Urothelium cell line (cell line): ENCODE results near the gene GTF3C4.
"Not testable (repeated sequence)": the region's sequence is repeated elsewhere in the genome, so short reads cannot be mapped to it uniquely, and the experiment has no call there.

Experiments used
- DNase-seq: peaks from one replicate; pipeline ENCODE4 v3.0.0; 2011; ENCODE audit warnings: low spot score, mixed read lengths
- FAIRE-seq: peaks from 2 replicates; lab custom pipeline; 2011; peaks lifted over from hg19 to GRCh38; lab: Jason Lieb, UNC

The GTF3C4 gene

DNA sequence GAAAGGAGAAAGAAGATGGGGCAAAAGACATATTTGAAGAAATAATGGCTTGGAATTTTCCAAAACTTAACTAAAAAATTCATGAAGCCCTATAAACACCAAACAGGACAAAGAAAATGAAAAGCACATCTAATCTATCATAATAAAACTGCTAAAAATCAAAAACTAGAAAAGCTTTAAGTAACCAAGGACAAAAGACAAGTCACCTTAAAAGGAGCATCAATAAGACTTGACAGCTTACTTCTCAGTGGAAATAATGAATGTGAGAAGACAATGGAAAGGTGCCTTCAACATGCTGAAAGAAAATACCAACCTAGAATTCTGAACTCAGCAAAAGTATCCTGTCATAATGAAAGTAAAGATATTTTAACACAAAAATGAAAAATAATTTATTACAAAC lies 27.0 kb downstream of the GTF3C4 start:
- DNase-seq, result no peak
- FAIRE-seq, result no peak

DNA sequence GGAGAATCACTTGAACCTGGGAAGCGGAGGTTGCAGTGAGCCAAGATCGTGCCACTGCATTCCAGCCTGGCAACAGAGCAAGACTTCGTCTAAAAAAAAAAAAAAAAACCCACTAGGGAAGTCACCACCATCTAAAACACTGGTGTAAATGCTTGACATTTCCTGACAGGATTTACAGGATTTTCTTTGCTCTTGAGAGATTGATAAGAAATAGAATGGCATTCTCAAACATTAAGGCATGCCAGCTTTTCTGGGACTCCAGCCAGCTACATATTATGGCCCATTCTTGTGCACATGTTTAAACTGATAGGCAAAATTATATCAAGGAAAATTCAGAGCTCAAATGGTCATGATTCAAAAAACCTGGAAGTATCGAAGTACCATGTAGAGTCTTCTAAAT lies 28.7 kb downstream of the GTF3C4 start:
- no peak for DNase-seq
- FAIRE-seq, result no peak

DNA sequence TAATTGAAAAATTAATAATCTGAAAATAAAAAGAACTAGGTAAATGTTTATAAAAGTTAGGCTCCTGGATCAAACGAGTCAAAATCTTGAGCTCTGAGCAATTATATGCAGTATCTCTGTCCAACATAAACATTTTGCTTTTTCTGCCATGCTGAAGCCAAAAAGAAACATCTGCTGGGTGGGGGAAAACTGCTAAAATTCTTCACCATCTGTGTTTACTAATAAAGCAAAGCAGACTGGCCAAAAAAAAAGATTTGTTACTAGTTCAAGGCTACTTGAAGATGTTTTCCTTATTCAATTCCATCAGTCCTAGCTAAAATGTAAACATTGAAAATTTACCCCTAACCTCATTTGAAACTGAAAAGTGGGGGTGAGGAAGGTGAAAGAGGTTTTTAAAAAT lies 29.7 kb downstream of the GTF3C4 start:
- FAIRE-seq (no peak), DNase-seq (no peak)

DNA sequence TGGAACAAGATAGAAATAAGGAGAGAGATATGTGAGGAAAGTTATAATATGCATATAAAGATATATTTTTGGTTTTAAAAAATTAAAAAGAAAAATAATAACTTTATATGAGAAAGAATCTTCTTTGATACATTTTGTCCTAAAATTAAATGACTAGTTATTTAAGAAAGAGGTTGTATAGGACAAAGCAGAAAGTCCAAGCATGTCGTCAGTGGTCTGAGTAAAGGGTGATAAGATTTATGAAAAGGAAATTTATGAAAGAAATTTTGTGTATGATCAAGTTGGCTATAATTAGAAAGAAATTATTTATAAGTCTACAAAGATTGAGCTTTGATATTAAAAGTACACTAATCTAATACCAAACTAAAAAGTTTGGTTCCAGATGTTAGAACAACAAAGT lies 32.0 kb downstream of the GTF3C4 start:
- DNase-seq (no peak), FAIRE-seq (no peak)

DNA sequence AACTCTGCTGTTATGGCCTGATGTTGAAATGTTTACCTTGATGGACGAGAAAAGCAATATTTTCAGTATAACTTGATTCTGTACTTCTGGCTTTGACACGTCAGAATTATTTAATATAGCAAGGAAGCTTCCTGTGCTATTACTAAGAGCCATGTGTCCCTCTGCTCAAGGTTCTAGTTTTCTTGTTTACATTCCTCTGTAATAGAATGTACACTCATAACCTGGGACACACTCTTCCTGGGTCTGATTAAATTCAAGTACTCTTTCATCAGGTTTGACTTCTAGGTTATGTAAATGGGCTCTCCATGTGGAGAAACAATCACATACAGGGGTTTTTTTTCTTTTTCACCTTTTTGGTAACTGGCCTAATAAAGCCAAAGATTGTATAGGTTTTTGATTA lies 33.1 kb downstream of the GTF3C4 start:
- no peak for FAIRE-seq

DNA sequence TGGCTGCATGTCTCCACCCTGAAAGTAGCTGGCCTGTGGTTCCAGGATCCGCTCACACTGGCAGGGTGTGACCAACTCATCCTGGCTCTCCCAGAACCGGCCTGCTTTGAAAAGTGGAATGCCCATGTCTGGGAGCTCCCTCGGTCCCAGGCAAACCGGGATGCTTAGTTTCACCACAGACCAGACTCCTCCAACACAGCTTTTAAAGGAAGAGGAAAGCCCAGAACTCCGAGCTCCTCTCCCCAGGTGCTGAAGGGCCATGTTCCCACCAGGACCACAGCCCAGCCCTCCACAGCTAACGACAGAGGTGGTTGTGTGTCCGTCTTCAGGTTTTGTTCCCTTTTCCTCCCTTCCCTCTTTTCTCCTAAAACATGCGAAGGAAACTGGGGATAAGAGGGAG lies 38.0 kb downstream of the GTF3C4 start:
- DNase-seq (no peak), FAIRE-seq (no peak)

More for the DNA sequence above, 33.1 kb downstream of the GTF3C4 start:
- DNase-seq, result no peak

DNA sequence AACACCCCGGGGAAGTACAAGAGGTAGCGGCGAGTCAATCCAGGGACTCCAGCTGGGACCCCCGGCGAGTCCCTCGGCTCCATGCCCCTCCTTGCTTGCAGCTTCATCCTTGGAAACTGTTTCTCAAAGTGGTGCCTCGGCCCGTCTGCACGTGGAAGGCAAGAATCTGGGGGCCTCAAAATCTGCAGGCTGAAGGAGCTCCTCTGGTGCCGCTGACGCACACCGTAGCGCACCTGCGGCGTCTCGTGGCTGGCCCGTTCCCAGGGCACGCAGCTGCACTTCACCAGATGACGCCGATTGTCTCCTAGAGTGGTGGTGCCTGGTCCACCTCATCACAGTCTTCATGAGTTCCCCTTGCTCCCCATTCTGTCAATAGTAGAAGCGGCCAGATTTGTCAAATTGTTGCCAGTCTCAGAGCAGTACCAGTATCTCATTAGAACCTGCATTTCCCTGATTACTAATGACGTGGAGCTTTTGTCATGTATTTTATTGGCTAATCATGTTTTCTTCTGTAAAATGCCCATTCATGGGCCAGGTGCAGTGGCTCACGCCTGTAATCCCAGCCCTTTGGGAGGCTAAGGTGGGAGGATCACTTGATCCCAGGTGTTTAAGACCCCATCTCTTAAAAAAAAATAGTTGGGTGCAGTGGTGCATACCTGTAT lies 38.6 kb downstream of the GTF3C4 start:
- DNase-seq, result no peak

DNA sequence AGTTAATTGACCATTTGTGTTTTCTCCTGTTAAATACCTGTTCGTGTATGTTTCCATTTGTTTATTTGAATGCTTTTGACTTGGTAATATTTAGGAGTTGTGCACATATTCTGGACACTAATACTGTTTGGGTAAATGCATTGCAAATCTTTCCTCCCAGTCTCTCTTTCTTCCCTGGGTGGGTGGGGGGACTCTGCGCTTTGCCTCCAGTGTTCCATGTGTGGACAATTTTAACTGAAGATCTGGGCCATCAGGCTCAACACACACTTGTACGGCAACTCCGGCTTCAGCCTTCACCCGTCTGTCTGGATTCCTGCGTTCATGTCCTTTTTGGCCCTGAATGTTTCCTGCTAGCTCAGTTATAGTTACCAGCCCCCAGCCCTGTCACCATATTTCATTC lies 40.1 kb downstream of the GTF3C4 start:
- DNase-seq (no peak), FAIRE-seq (no peak)

More for the DNA sequence above, 38.6 kb downstream of the GTF3C4 start:
- no peak for FAIRE-seq

DNA sequence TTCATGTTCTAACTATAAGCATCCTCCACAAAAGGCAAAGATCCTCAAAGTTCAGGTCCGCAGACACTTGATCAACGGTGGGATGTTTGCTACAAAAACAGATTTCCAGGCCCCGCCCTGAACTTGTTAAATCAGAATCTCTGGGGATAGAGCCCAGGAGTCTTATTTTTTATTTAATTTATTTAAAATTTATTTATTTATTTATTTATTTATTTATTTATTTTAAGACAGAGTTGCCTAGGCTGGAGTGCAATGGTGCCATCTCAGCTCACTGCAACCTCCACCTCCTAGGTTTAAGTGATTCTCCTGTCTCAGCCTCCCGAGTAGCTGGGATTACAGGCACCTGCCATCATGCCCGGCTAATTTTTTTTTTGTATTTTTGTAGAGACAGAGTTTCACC lies 40.9 kb downstream of the GTF3C4 start:
- DNase-seq, FAIRE-seq: not testable (repeated sequence)

DNA sequence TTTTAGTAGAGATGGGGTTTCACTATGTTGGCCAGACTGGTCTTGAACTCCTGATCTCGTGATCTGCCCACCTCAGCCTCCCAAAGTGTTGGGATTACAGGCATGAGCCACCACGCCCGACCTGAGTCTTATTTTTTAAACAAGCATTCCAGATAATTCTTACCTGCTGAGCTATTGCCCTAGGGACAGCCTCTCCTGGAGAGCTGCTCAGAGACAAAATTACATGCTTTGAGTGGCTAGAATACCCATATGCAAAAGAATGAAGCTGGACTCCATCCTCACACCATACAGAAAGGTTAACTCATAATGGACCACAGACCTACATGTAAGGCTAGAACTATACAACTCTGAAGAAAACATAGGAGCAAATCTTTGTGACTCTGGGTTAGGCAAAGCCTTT lies 41.6 kb downstream of the GTF3C4 start:
- FAIRE-seq, result no peak
- DNase-seq, result no peak

DNA sequence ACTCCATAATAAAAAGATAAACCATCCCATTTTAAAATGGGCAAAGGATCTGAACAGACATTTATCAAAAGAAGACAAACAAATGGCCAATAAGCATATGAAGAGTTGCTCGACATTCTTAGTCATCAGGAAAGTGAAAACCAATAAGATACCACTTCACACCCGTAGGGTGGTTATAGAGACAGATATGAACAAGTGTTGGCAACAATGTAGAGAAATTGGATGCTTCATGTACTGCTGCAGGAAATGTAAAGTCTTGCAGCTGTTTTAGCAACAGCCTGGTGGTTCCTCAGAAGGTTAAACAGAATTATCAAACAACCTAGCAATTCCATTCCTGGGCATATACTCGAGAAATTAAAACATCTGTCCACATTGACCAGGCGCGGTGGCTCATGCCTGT lies 42.5 kb downstream of the GTF3C4 start:
- DNase-seq, result no peak
- FAIRE-seq, result no peak

DNA sequence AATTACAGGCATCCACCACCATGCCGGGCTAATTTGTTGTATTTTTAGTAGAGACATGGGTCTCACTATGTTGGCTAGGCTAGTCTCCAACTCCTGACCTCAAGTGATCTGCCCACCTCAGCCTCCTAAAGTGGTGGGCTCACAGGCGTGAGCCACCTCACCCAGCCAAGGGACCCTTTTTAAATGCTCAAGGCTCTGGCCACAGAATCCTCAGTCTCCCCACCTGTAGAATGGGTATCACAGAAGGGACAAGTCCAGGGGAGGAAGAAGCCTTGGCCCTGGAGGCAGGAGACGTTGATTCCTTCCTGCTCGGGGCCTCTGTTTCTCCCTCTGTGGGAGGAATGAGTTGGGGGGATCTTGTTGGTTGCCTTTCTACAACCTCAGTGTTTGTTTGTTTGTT lies 45.7 kb downstream of the GTF3C4 start:
- DNase-seq, result no peak
- no peak for FAIRE-seq

DNA sequence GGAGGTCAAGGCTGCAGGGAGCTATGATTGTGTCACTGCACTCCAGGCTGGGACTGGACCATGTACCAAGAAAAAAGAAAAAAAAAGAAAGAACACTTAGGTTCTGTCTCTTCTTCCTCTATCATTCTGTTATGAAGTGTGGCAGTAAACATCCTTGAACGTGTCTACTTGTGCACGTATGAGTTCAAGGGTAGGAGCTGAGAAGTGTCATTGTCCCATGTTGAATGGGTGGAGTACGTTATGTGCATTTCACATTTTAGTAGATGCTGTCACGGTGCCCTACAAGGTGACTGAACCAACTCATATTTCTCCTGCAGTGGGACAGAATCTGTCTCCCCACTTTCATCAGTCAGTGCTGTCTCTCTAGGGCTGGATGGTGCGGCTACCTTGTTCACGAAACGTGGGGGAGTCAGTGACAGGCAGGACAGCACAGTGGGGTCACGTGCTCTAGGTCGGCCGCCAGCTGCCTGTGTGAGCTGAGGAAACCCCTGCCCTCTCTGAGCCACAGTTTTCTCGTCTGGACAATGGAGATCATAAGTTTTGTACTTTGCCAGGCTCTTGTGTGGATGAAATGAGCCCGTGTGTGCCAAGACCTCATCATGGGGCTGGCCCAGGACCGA lies 47.2 kb downstream of the GTF3C4 start:
- no peak for FAIRE-seq
- no peak for DNase-seq

DNA sequence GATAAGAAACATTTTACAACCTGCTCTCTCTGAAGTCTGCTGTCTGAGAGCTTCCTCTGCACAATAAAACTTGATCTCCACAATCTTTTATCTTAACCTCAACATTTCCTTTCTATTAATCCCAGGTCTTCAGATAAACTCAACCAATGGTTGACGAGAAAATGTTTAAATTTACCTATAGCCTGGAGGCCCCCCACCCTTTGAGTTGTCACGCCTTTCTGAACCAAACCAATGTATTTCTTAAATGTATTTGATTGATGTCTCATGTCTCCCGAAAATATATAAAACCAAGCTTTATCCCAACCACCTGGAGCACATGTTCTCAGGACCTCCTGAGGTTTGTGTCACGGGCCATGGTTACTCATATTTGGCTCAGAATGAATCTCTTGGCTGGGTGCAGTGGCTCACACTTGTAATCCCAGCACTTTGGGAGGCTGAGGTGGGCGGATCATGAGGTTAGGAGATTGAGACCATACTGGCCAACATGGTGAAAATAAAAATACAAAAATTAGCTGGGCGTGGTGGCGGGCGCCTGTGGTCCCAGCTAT lies 48.2 kb downstream of the GTF3C4 start:
- FAIRE-seq, DNase-seq: not testable (repeated sequence)

DNA sequence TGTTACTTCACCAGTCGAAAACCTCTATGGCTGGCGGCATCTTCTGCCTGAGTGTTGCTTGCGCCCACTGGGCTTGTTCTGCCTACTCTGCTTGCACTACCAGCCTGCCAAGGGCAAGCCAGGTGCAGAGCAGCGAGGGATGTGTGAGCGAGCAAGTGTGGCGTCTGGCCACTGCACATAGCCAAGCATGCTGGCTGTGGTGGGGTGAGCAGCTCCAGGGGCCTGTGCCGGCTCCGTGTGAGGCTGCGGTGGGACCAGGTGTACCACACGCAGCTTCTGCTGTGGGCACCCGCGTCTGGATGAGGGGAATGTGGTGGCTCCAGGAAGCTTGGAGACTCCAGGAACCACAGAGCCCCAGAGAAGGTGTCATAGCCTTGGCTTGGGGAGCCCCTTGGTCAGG lies 51.4 kb downstream of the GTF3C4 start:
- FAIRE-seq, result no peak
- DNase-seq, result no peak

DNA sequence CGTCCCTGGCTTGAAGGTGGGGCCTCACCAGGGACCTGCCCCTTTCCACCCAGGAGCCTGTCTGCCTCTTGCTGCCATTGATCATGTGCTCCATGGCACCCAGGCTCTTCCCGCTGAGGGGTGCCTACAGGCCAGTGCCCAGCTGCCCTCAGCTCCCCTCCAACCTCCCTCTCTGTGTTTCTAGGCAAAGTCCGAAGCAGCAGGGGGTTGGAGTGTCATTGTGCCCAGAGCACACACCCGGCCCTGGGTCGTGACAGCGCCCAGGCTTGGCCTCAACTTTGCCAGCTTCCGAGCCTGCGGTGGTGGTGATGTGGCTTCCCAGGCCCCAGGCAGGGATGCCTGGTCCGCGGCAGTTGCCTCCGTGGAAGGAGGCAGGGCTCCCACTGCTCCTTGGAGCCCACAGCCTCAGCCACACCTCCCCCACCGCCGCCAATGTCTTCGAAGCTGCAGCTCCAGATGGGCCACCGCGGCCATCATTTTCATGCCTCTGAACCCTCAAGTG lies 52.4 kb downstream of the GTF3C4 start:
- FAIRE-seq, result no peak

DNA sequence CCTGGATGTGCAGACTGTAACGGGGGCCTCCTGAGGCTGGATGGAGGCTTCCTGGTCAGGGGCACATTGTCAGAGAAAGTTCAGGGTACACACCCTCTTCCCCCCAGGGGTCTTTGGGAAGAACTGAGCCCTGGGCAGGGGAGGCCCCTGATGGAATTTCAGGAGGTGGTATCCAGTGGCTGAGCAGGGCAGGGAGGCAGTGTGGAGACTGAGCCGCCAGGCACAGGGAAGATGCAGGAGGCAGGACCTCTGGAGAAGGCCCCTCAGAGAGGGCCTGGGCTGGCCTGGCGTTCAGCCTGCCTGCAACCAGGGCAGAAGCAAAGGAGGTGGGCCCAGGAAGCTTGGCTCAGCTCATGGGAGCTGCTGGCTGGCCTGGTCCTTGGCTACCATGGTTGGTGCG lies 53.5 kb downstream of the GTF3C4 start:
- DNase-seq (no peak), FAIRE-seq (no peak)

More for the DNA sequence above, 52.4 kb downstream of the GTF3C4 start:
- no peak for DNase-seq

DNA sequence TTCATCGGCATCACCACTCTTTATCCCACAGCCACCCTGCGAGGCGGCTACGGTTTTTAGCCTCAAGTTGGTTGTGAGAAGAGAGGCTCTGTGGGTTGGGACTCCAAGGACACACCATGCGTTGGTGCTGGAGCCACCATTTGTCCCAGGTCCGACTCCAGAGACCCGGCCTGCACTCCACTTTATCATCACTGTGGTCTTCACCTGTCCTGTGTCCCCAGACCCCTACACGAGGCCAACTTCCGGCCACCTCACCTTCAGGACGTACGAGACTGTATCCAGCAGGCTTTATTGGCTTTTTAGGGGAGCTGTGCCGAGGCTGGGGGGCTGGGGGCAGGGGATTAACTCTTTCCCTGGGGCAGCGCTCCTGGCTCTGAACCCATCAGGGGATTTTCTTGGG lies 55.0 kb downstream of the GTF3C4 start:
- FAIRE-seq, result no peak

DNA sequence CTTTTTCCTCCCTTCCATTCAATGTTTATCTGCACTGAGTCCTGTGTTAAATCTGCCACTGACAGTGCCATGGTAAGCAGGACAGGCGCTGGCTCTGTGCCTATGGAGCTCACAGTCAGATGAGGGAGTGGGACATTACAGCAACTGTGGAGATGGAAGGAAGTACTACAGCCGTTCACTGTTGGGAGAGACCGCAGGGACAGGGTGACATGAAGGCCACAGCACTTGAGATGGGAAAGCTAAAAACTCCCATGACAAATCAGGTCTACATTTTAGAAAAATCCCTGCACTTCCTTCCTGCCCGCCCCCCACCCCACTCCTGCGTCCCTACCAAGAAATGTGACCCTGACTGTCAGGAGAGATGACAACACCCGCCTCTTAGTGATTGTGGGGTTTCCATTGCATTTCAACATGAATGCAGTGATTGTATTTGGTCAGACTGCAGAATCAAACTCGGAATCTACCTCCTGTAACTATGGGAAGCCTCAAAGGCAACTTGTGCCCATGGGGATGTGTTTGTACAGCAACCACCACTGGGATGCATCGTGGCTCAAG lies 56.4 kb downstream of the GTF3C4 start:
- FAIRE-seq, result no peak
- DNase-seq, result no peak

More for the DNA sequence above, 55.0 kb downstream of the GTF3C4 start:
- no peak for DNase-seq

DNA sequence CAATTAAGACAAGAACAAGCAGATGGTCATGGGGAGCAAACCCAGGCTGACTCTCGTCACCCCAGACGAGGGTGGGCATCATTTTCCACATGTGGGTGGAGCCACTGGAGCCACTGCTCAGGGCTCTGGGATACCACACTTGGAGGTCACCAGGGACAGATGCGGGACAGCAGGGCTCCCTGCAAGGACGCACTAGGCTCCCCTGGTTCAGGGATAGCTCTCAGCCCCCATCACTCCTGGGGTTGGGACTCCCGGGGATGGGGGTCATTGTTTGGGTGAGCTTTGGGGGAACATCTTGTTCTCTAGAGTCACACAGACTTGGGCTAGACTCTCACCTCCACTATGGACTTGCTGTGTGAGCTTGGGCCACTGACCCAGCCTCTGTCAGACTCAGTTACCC lies 57.8 kb downstream of the GTF3C4 start:
- FAIRE-seq (no peak), DNase-seq (no peak)

DNA sequence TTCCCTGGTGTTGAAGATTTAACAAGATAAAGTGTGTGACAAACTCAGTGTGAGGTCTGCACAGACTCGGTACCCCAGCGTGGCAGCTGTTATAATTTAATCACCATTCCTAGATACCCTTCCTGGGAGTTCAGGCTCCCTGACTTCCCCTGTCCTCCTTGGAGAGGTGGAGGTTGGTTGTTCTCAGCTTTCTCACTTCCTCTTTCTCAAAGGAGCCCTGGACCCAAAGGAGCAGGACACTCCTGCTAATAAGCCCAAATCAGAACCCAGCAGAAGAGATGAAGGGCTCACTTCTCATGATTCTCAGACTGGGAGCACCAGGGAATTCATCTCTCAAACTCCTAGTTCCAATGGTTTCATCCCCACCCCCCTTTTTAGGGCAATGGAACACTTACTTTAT lies 58.2 kb downstream of the GTF3C4 start:
- FAIRE-seq (no peak), DNase-seq (no peak)
